Measurements from ENCODE around the gene AVPR1B.

AVPR1B gene

GRCh38 chr1:206100226-206100815 lies 16.9 kb downstream of the AVPR1B start:
- no peak overlapping the region for H3K4me2 ChIP-seq (ENCODE audit: low read length)
- no peak overlapping the region for H3K4me3 ChIP-seq (ENCODE audit: low read length)
- no peak overlapping the region for H3K9ac ChIP-seq (ENCODE audit: low read depth, low read length)
- no peaks in the 10 kb centered on the region for H3K4me1 ChIP-seq (ENCODE audit: control insufficient read depth, insufficient read depth, low read length)
- peaks cover 67% of the 10 kb centered on the region for H3K27me3 ChIP-seq (ENCODE audit: control insufficient read depth, insufficient read depth, low read length)
- H3K36me3 ChIP-seq (ENCODE audit: insufficient read depth, low read length), result no peaks in the 10 kb centered on the region
- H3K9me3 ChIP-seq (replicated peaks; ENCODE audit: low read length), result no peaks in the 10 kb centered on the region

- Histone ChIP-seq H3K36me3 (ENCODE audit: insufficient read depth, low read length) (no peaks in the 10 kb centered on the region), H3K4me2 (ENCODE audit: low read length) (no peak overlapping the region), H3K9me3 (replicated peaks; ENCODE audit: low read length) (no peaks in the 10 kb centered on the region), H3K27me3 (ENCODE audit: control insufficient read depth, insufficient read depth, low read length) (peaks cover 83% of the 10 kb centered on the region), H3K4me1 (ENCODE audit: control insufficient read depth, insufficient read depth, low read length) (no peaks in the 10 kb centered on the region), H3K4me3 (ENCODE audit: low read length) (no peak overlapping the region), H3K9ac (ENCODE audit: low read depth, low read length) (no peak overlapping the region)
These were observed 18.8 kb downstream of the AVPR1B start for GRCh38 chr1:206098242-206098919.

- no peaks in the 10 kb centered on the region for H3K4me1 ChIP-seq (ENCODE audit: control insufficient read depth, insufficient read depth, low read length)
- no peaks in the 10 kb centered on the region for H3K9me3 ChIP-seq (replicated peaks; ENCODE audit: low read length)
- H3K36me3 ChIP-seq (ENCODE audit: insufficient read depth, low read length), result no peaks in the 10 kb centered on the region
- H3K4me3 ChIP-seq (ENCODE audit: low read length), result no peak overlapping the region
- no peak overlapping the region for H3K9ac ChIP-seq (ENCODE audit: low read depth, low read length)
- H3K27me3 ChIP-seq (ENCODE audit: control insufficient read depth, insufficient read depth, low read length), result peaks cover 82% of the 10 kb centered on the region
- no peak overlapping the region for H3K4me2 ChIP-seq (ENCODE audit: low read length)
These were observed 19.8 kb downstream of the AVPR1B start for GRCh38 chr1:206097381-206097780.

DNA sequence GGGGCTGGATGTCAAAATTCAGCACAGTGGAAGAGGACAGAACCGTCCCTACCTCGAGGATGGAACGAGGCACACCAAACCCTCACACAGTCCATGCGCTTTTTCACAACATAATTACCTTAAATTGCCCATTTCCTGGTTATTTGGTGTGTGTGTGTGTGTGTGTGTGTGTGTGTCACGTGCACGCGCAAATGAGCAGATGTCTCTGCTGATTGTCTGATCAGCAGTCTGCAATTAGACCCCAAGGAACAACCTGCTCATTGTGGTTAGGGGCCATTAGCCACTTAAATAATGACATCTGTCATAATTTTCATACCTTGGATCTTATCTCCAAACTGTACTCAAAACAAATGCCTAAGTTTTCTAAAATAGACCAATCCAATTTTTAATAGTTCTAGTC lies 23.2 kb downstream of the AVPR1B start:
- H3K4me3 ChIP-seq (ENCODE audit: low read length), result no peak overlapping the region
- H3K4me2 ChIP-seq (ENCODE audit: low read length), result no peak overlapping the region
- H3K4me1 ChIP-seq (ENCODE audit: control insufficient read depth, insufficient read depth, low read length), result no peaks in the 10 kb centered on the region
- no peaks in the 10 kb centered on the region for H3K36me3 ChIP-seq (ENCODE audit: insufficient read depth, low read length)
- no peak overlapping the region for H3K9ac ChIP-seq (ENCODE audit: low read depth, low read length)
- H3K9me3 ChIP-seq (replicated peaks; ENCODE audit: low read length), result no peaks in the 10 kb centered on the region
- H3K27me3 ChIP-seq (ENCODE audit: control insufficient read depth, insufficient read depth, low read length), result peaks cover 67% of the 10 kb centered on the region

DNA sequence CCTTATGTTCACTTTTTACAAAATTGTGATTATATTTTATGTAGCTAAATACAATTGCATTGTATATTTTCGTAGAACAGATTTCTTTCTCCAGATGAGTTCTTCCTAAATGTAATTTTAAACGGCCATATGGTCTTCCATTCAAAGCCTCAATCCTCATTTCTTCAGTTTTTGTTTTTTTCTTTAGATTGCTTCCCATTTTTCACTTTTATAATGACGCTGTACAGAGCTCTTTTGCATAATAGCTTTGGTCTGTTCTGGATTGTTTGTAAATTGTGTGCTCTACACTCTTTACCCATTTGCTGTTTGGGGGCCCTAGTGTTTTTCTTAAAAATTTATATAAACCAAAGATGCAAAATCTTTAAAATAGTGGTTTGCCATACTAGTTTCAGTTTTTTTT lies 27.8 kb downstream of the AVPR1B start:
- no peaks in the 10 kb centered on the region for H3K4me1 ChIP-seq (ENCODE audit: control insufficient read depth, insufficient read depth, low read length)

GRCh38 chr1:206087091-206087490 lies 30.1 kb downstream of the AVPR1B start:
- H3K27me3 ChIP-seq (ENCODE audit: control insufficient read depth, insufficient read depth, low read length), result peaks cover 55% of the 10 kb centered on the region
- H3K4me2 ChIP-seq (ENCODE audit: low read length), result no peak overlapping the region
- H3K4me3 ChIP-seq (ENCODE audit: low read length), result no peak overlapping the region
- no peaks in the 10 kb centered on the region for H3K36me3 ChIP-seq (ENCODE audit: insufficient read depth, low read length)
- H3K9me3 ChIP-seq (replicated peaks; ENCODE audit: low read length), result no peaks in the 10 kb centered on the region
- H3K4me1 ChIP-seq (ENCODE audit: control insufficient read depth, insufficient read depth, low read length), result no peaks in the 10 kb centered on the region
- H3K9ac ChIP-seq (ENCODE audit: low read depth, low read length), result no peak overlapping the region

More for the DNA sequence above, 27.8 kb downstream of the AVPR1B start:
- Histone ChIP-seq H3K36me3 (ENCODE audit: insufficient read depth, low read length) (no peaks in the 10 kb centered on the region), H3K9ac (ENCODE audit: low read depth, low read length) (no peak overlapping the region), H3K4me3 (ENCODE audit: low read length) (no peak overlapping the region), H3K4me2 (ENCODE audit: low read length) (no peak overlapping the region), H3K9me3 (replicated peaks; ENCODE audit: low read length) (no peaks in the 10 kb centered on the region), H3K27me3 (ENCODE audit: control insufficient read depth, insufficient read depth, low read length) (peaks cover 58% of the 10 kb centered on the region)

DNA sequence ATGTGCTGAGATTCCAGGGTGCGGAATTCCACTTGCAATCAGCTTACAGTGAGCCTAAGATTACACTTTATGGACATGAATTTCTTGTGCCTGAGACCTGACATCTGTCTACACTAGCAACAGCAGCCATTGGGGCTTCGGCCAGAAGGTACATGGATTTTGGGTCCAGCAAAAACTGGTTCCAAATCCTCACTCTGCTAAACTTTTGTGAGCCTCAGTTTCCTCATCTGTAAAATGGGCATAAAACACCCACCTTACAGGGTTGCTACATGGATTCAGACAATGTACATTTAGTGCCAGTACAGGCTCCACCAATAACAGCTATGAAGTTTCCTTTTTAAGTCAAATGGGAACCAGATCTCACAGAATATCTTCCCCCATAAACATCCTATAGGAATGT lies 33.4 kb downstream of the AVPR1B start:
- H3K9ac ChIP-seq (ENCODE audit: low read depth, low read length), result no peak overlapping the region
- no peaks in the 10 kb centered on the region for H3K36me3 ChIP-seq (ENCODE audit: insufficient read depth, low read length)
- no peak overlapping the region for H3K4me2 ChIP-seq (ENCODE audit: low read length)
- H3K27me3 ChIP-seq (ENCODE audit: control insufficient read depth, insufficient read depth, low read length), result peaks cover 60% of the 10 kb centered on the region
- no peaks in the 10 kb centered on the region for H3K9me3 ChIP-seq (replicated peaks; ENCODE audit: low read length)
- H3K4me3 ChIP-seq (ENCODE audit: low read length), result no peak overlapping the region
- no peaks in the 10 kb centered on the region for H3K4me1 ChIP-seq (ENCODE audit: control insufficient read depth, insufficient read depth, low read length)

DNA sequence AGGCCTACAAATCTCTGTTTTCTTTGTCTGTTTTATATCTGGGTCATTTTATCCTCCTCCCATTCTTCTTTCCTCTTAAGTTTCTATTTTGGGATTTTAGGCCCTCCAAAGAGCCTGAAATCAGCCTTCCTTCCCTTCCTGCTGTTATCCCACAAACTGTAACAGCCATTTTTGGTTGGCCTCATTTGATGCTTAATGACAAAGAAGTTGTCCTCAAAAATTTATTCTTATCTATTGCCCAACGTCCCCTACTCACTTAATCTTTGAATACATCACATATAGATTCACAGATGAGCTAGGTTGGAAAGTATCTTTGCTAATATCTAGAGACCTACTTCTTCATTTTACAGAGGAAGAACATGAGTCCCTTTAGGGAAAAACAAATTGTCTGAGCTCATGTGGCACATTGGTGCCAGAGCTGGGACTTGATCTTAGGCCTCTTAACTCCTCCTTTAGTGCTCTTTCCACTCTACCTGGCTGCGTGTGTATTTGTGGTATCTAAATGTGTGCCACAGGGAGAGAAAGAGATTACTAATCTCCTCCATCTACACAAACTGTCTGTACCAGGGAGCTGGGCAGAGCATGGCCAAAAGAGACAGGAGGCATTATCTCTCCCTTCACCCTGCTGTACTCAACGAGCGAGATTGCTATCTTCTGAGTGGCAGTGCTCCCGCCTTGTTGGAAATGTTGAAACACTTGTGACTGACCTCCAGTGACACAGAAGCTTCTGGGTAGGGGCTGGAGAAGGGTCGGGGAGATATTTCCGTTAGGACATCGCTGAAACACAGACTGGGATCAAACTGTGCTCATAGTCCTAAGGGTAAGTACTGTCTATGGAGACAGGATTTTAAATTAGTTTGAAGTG lies 34.1 kb downstream of the AVPR1B start:
- Histone ChIP-seq H3K27me3 (ENCODE audit: control insufficient read depth, insufficient read depth, low read length) (peaks cover 60% of the 10 kb centered on the region), H3K4me3 (ENCODE audit: low read length) (no peak overlapping the region), H3K4me1 (ENCODE audit: control insufficient read depth, insufficient read depth, low read length) (no peaks in the 10 kb centered on the region)

GRCh38 chr1:206081856-206082255 lies 35.3 kb downstream of the AVPR1B start:
- no peak overlapping the region for H3K4me2 ChIP-seq (ENCODE audit: low read length)

More for the DNA sequence above, 34.1 kb downstream of the AVPR1B start:
- Histone ChIP-seq H3K4me2 (ENCODE audit: low read length) (no peak overlapping the region), H3K9me3 (replicated peaks; ENCODE audit: low read length) (no peaks in the 10 kb centered on the region), H3K36me3 (ENCODE audit: insufficient read depth, low read length) (no peaks in the 10 kb centered on the region), H3K9ac (ENCODE audit: low read depth, low read length) (no peak overlapping the region)

DNA sequence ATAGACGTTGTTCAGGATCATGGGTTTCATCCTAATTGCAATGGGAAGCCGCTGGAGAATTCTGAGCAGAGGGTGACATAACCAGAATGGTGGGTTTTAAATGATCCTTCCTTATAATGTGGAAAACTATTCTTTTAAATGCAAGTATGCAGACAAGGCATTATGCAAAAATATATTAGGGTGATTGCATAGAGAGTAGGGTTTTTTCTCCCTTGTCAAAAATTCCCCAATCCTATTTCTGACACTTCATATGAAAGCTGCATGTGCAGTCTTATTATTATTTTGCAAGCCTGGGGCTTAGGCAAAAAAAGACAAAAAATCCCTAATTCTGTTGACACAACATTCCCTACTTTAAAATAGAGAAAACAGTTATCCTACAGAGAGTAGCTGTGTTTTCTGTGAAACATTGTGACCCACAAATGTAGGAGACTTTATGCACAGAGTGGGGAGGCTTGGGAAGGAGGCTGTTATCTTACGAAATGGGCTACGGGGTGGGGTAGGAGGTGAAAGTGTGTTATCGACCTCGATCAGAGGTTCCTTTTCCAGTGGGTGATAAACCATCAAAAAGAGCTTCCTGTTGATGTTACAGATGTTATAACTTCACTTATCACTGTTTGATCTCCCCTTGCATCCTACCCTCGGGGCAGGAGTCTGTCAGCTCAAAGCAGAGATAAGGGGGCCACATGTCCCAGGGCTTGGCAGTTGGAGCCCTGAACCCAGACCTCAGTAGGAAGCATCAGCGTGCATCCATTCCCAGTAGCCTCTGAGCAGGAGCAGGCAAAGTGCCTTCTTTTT lies 37.0 kb downstream of the AVPR1B start:
- no peak overlapping the region for H3K9ac ChIP-seq (ENCODE audit: low read depth, low read length)
- no peaks in the 10 kb centered on the region for H3K9me3 ChIP-seq (replicated peaks; ENCODE audit: low read length)
- no peak overlapping the region for H3K4me2 ChIP-seq (ENCODE audit: low read length)
- no peaks in the 10 kb centered on the region for H3K36me3 ChIP-seq (ENCODE audit: insufficient read depth, low read length)
- no peaks in the 10 kb centered on the region for H3K4me1 ChIP-seq (ENCODE audit: control insufficient read depth, insufficient read depth, low read length)
- H3K4me3 ChIP-seq (ENCODE audit: low read length), result no peak overlapping the region
- peaks cover 49% of the 10 kb centered on the region for H3K27me3 ChIP-seq (ENCODE audit: control insufficient read depth, insufficient read depth, low read length)

More at GRCh38 chr1:206081856-206082255, 35.3 kb downstream of the AVPR1B start:
- Histone ChIP-seq H3K4me3 (ENCODE audit: low read length) (no peak overlapping the region), H3K36me3 (ENCODE audit: insufficient read depth, low read length) (no peaks in the 10 kb centered on the region), H3K4me1 (ENCODE audit: control insufficient read depth, insufficient read depth, low read length) (no peaks in the 10 kb centered on the region), H3K9me3 (replicated peaks; ENCODE audit: low read length) (no peaks in the 10 kb centered on the region), H3K9ac (ENCODE audit: low read depth, low read length) (no peak overlapping the region), H3K27me3 (ENCODE audit: control insufficient read depth, insufficient read depth, low read length) (peaks cover 60% of the 10 kb centered on the region)

- H3K9ac ChIP-seq (ENCODE audit: low read depth, low read length), result no peak overlapping the region
- H3K9me3 ChIP-seq (replicated peaks; ENCODE audit: low read length), result no peaks in the 10 kb centered on the region
- no peak overlapping the region for H3K4me2 ChIP-seq (ENCODE audit: low read length)
- H3K36me3 ChIP-seq (ENCODE audit: insufficient read depth, low read length), result no peaks in the 10 kb centered on the region
- H3K27me3 ChIP-seq (ENCODE audit: control insufficient read depth, insufficient read depth, low read length), result peaks cover 46% of the 10 kb centered on the region
- H3K4me3 ChIP-seq (ENCODE audit: low read length), result no peak overlapping the region
- H3K4me1 ChIP-seq (ENCODE audit: control insufficient read depth, insufficient read depth, low read length), result no peaks in the 10 kb centered on the region
These were observed 38.1 kb downstream of the AVPR1B start for GRCh38 chr1:206079135-206079534.
